Measurements from ENCODE around the gene MUC21. TPM values are rescaled to one million over a fixed set of nuclear protein-coding genes. Genes with fewer than 3 reads are reported as not detected.

The MUC21 gene
- total RNA-seq, 2 experiments from 2014 or later, result not detected

DNA sequence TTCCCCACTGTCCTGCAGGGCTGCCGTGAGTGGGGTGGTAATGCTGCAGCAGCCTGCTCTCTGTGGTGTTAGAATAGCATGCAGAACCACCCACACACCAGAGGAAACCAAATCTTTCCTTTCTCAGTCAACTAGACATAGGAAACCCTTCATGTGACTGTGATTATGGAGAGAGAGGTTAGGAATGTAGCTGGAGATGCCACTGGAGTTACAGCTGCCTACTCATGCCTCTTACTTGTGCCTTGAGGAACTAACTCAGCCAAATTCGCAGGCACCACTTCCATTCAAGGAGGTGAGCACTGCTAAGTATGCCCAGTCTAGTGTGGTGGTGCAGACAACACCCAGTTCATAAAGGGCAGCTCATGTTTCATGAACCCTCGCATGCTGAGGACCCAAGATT, 54.2 kb downstream of the MUC21 start:
- ATAC-seq, result no peak
- POLR2A ChIA-PET, result no interaction called here

GRCh38 chr6:31038559-31038958, 55.0 kb downstream of the MUC21 start:
- CTCF ChIA-PET, result interaction anchor here (0.8 to 1.5 kb wide), 5 partner anchors 30 to 441 kb away, joined by 3 to 6 read pairs (median 3); no protein-coding TSS in a partner anchor
- DNase-seq, result no peak
- Mint-ChIP-seq H3K36me3 (ENCODE audit: low read depth) (no peaks in the 10 kb centered on the region), H3K4me1 (peaks cover 2% of the 10 kb centered on the region), H3K9me3 (ENCODE audit: low read depth) (no peaks in the 10 kb centered on the region), H3K27ac (no peak overlapping the region), H3K4me3 (no peak overlapping the region), H3K27me3 (peaks cover 16% of the 10 kb centered on the region)
- intact Hi-C loops (cut with DNase I, micrococcal nuclease), result no loop called here
- no peak for ATAC-seq
- POLR2A ChIA-PET, result no interaction called here

More for the DNA sequence above, 54.2 kb downstream of the MUC21 start:
- no peak for DNase-seq
- Mint-ChIP-seq H3K9me3 (ENCODE audit: low read depth) (no peaks in the 10 kb centered on the region), H3K4me3 (no peak overlapping the region), H3K27ac (no peak overlapping the region), H3K36me3 (ENCODE audit: low read depth) (no peaks in the 10 kb centered on the region), H3K4me1 (peaks cover 2% of the 10 kb centered on the region), H3K27me3 (peaks cover 17% of the 10 kb centered on the region)
- intact Hi-C loops (cut with DNase I, micrococcal nuclease), result no loop called here
- CTCF ChIA-PET, result interaction anchor here (0.7 kb wide), 1 partner anchor 32 kb away, joined by 5 read pairs; no protein-coding TSS in a partner anchor

Other genes starting within 250 kb of the MUC21 start
- gene FLOT1, start 241.0 kb upstream of the MUC21 start, total RNA-seq, result 100 to 1,000 TPM; 155 to 188 TPM
- gene IER3, start 239.2 kb upstream of the MUC21 start, total RNA-seq, result 100 to 1,000 TPM; 196 to 221 TPM
- gene DDR1, start 99.2 kb upstream of the MUC21 start, total RNA-seq, result 10 to 100 TPM in 1 of 2 experiments, 1 to 10 TPM in 1; 9.5 to 12.6 TPM
- gene GTF2H4, start 75.5 kb upstream of the MUC21 start, total RNA-seq, result 10 to 100 TPM; 35.9 to 40.9 TPM
- 10 to 100 TPM; 68.1 to 81.1 TPM for gene VARS2, start 69.5 kb upstream of the MUC21 start, total RNA-seq
- gene SFTA2, start 51.5 kb upstream of the MUC21 start, total RNA-seq, result not detected
- gene MUCL3, start 42.7 kb upstream of the MUC21 start, total RNA-seq, result not detected
- not detected for gene MUC22, start 26.8 kb downstream of the MUC21 start, total RNA-seq
- not detected for gene C6orf15, start 128.9 kb downstream of the MUC21 start, total RNA-seq
- under 1 TPM; 0.18 to 0.33 TPM for gene PSORS1C1, start 131.1 kb downstream of the MUC21 start, total RNA-seq
- gene CDSN, start 136.7 kb downstream of the MUC21 start, total RNA-seq, result not detected
- gene PSORS1C2, start 155.3 kb downstream of the MUC21 start, total RNA-seq, result not detected
- gene CCHCR1, start 174.1 kb downstream of the MUC21 start, total RNA-seq, result 10 to 100 TPM; 39.7 to 57.6 TPM
- gene TCF19, start 174.9 kb downstream of the MUC21 start, total RNA-seq, result 10 to 100 TPM; 82.6 to 88.0 TPM
- gene POU5F1, start 187.0 kb downstream of the MUC21 start, total RNA-seq, result under 1 TPM in 1 of 2 experiments, not detected in 1; 0.21 TPM